ENCODE measurements around the gene TAS1R3. TPM values are rescaled to one million over a fixed set of nuclear protein-coding genes. Genes with fewer than 3 reads are reported as not detected.

The TAS1R3 gene
- total RNA-seq, 3 donors from 2014 or later (not counting 1 experiment from before 2014, with no cell fraction given), result 0.66 to 1.4 (median 1.3) TPM

GRCh38 chr1:1336446-1336845, 5.4 kb downstream of the TAS1R3 start:
- Histone ChIP-seq H3K27me3 (ENCODE audit: control insufficient read depth, insufficient read depth, low read length) (no peaks in the 10 kb centered on the region), H3K4me3 (ENCODE audit: low read length) (no peak overlapping the region), H3K9me3 (ENCODE audit: control insufficient read depth, insufficient read depth, low read length) (no peaks in the 10 kb centered on the region), H3K36me3 (ENCODE audit: control insufficient read depth, insufficient read depth, low read length) (peaks cover 2% of the 10 kb centered on the region), H3K4me1 (ENCODE audit: control insufficient read depth, insufficient read depth, low read length) (no peaks in the 10 kb centered on the region), H3K27ac (ENCODE audit: low read length) (no peak overlapping the region)
- ATAC-seq (no peak), DNase-seq (no peak)
- Mint-ChIP-seq H3K27ac (no peak overlapping the region), H3K4me1 (no peaks in the 10 kb centered on the region), H3K36me3 (no peaks in the 10 kb centered on the region), H3K4me3 (no peak overlapping the region), H3K27me3 (ENCODE audit: low read depth in 2 of 2) (no peaks in the 10 kb centered on the region), H3K9me3 (no peaks in the 10 kb centered on the region)
- WGBS (ENCODE audit: insufficient coverage), result 97% methylated on average over 26 of the region's 26 CpGs
- TF ChIP-seq, protein P1, sequence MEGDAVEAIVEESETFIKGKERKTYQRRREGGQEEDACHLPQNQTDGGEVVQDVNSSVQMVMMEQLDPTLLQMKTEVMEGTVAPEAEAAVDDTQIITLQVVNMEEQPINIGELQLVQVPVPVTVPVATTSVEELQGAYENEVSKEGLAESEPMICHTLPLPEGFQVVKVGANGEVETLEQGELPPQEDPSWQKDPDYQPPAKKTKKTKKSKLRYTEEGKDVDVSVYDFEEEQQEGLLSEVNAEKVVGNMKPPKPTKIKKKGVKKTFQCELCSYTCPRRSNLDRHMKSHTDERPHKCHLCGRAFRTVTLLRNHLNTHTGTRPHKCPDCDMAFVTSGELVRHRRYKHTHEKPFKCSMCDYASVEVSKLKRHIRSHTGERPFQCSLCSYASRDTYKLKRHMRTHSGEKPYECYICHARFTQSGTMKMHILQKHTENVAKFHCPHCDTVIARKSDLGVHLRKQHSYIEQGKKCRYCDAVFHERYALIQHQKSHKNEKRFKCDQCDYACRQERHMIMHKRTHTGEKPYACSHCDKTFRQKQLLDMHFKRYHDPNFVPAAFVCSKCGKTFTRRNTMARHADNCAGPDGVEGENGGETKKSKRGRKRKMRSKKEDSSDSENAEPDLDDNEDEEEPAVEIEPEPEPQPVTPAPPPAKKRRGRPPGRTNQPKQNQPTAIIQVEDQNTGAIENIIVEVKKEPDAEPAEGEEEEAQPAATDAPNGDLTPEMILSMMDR (IDR thresholded peaks at IDR 0.05), result no peak
- intact Hi-C loops (cut with micrococcal nuclease), result no loop called here

- Mint-ChIP-seq H3K36me3 (no peaks in the 10 kb centered on the region), H3K27me3 (ENCODE audit: low read depth in 2 of 2) (no peaks in the 10 kb centered on the region), H3K4me1 (no peaks in the 10 kb centered on the region), H3K9me3 (no peaks in the 10 kb centered on the region), H3K4me3 (no peak overlapping the region), H3K27ac (no peak overlapping the region)
- no peak overlapping the region for H3K27ac ChIP-seq (ENCODE audit: low read length)
- ATAC-seq (no peak), DNase-seq (no peak)
- peaks cover 2% of the 10 kb centered on the region for H3K36me3 ChIP-seq (ENCODE audit: control insufficient read depth, insufficient read depth, low read length)
- H3K27me3 ChIP-seq (ENCODE audit: control insufficient read depth, insufficient read depth, low read length), result no peaks in the 10 kb centered on the region
- WGBS (ENCODE audit: insufficient coverage), result 96% methylated on average over 32 of the region's 32 CpGs
- no peak overlapping the region for H3K4me3 ChIP-seq (ENCODE audit: low read length)
- H3K4me1 ChIP-seq (ENCODE audit: control insufficient read depth, insufficient read depth, low read length), result no peaks in the 10 kb centered on the region
- no peaks in the 10 kb centered on the region for H3K9me3 ChIP-seq (ENCODE audit: control insufficient read depth, insufficient read depth, low read length)
- TF ChIP-seq, protein P1 (IDR thresholded peaks at IDR 0.05), result no peak
- intact Hi-C loops (cut with micrococcal nuclease), result no loop called here
Measured at GRCh38 chr1:1336931-1337792, 6.1 kb downstream of the TAS1R3 start.

DNA sequence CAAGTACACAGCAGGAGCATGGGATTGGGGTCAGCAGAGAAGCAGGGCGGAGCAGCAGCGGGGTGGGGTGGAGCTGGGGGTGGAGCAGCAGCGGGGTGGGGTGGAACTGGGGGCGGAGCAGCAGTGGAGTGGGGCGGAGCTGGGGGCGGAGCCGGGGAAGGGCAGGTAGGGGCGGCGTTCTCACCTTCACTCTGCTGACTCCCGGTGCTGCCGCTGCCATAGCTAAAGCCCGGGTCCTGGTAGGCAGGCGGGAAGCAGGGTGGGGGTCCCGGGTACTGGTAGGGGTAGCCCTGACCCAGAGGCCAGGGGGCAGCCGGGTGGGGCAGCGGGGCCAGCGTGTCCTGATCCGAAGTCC, 6.7 kb downstream of the TAS1R3 start:
- 94% methylated on average over 18 of the region's 18 CpGs for WGBS (ENCODE audit: insufficient coverage)
- Histone ChIP-seq H3K36me3 (ENCODE audit: control insufficient read depth, insufficient read depth, low read length) (peaks cover 2% of the 10 kb centered on the region), H3K4me1 (ENCODE audit: control insufficient read depth, insufficient read depth, low read length) (no peaks in the 10 kb centered on the region), H3K27ac (ENCODE audit: low read length) (no peak overlapping the region), H3K4me3 (ENCODE audit: low read length) (no peak overlapping the region), H3K27me3 (ENCODE audit: control insufficient read depth, insufficient read depth, low read length) (no peaks in the 10 kb centered on the region), H3K9me3 (ENCODE audit: control insufficient read depth, insufficient read depth, low read length) (no peaks in the 10 kb centered on the region)
- H3K4me3 Mint-ChIP-seq, result no peak overlapping the region
- ATAC-seq (peak in 1 of 3 donors; percentile 44), DNase-seq (peak in 1 of 2 donors; percentile 50)
- H3K27ac Mint-ChIP-seq, result no peak overlapping the region
- no peaks in the 10 kb centered on the region for H3K4me1 Mint-ChIP-seq
- no peaks in the 10 kb centered on the region for H3K27me3 Mint-ChIP-seq (ENCODE audit: low read depth in 2 of 2)
- H3K9me3 Mint-ChIP-seq, result no peaks in the 10 kb centered on the region
- TF ChIP-seq, protein P1 (IDR thresholded peaks at IDR 0.05), result no peak
- H3K36me3 Mint-ChIP-seq, result no peaks in the 10 kb centered on the region
- intact Hi-C loops (cut with micrococcal nuclease), result no loop called here

All from natural killer cell (primary cell).